ENCODE measurements around the gene AMPD3. TPM values are rescaled to one million over a fixed set of nuclear protein-coding genes. Genes with fewer than 3 reads are reported as not detected.
A peak's percentile ranks its signal among the peaks of the same experiment; 100 is the strongest.

Gene AMPD3
- total RNA-seq, 1 donor from 2014 or later = 1.4 TPM

DNA sequence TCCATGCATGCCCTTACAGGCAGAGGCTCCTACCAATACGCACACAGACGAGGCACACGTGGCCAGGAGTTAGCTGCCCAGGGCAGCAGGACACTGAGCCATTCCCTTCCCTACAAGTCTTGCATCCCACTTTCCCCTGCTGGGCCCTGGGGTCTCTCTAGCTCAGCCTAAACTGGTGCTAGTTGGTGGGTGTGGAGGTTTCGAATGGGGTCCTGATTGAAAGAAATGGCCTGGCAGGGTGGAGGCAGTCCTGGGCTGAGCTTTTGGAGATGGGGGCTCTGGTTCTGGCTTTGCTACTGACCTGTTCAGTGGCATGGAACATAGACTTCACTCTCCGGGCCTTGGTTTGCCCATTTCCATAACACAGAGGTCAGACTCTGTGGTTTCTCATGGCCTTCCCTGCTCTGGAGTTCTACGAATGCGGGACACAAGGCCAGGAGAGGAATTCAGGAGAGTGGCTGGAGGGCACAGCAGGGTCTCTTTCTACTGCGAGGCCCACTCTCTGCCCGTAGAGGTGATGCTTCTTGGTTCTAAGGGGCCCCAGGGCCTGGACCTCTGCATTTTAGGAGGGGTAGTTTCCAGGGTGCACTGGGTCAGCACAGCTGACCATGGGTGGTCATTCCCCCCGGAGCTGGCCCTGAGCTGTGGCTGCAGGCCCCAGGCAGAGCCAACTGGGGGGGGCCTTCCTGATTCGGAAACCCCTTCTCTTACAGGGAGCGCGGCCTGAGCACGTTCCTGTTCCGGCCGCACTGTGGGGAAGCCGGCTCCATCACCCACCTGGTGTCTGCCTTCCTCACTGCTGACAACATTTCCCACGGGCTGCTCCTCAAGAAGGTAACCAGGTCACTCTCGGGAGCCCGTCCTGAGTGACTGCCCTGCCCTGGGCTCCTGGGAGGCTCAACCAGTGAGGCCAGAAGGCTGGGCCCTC, 46.0 kb downstream of the AMPD3 start:
- DNase-seq (ENCODE audit: low spot score) (no peak), ATAC-seq (no peak)

GRCh38 chr11:10502065-10502680, 47.1 kb downstream of the AMPD3 start:
- no peak for ATAC-seq
- no peak for DNase-seq (ENCODE audit: low spot score)

DNA sequence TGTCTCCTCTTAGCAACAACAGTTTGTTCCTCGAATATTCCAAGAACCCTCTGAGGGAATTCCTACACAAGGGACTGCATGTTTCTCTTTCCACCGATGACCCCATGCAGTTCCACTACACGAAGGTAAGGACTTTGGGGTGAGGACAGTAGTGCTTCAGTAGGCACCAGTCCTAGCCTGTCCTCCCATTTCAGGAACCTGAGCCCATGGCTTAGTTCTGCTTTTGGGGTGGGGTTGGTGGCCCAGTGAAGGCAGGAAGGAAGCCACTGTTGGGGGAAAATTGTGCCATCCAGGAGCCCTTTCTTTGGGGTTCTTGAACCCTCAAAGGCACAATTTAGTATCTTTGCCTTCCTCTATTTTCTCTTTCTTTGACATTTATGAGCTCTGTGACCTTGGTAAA, 47.7 kb downstream of the AMPD3 start:
- DNase-seq (ENCODE audit: low spot score) = no peak
- ATAC-seq = peak; percentile 44

DNA sequence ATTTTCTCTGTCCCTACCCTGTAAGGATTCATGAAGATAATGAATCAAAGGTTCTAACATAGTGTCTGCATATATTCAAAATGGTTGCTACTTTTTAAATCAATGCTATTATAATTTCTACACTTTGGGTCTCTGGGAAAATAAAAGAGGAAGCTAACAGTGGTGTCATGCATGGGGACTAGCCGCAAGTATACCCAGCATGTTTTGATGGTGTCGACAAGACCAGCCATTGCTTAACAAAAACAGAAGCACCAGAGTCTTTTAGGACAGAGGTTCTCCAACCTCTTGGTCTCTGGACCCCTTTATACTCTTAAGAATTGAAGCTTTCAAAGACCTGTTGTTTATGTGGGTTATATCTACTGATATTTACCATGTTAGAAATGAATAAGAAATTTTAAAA, 48.2 kb downstream of the AMPD3 start:
- DNase-seq (ENCODE audit: low spot score) (no peak), ATAC-seq (no peak)

- no peak for DNase-seq (ENCODE audit: low spot score)
- peak; percentile 27 for ATAC-seq
These were observed 48.9 kb downstream of the AMPD3 start for GRCh38 chr11:10503777-10504480.

GRCh38 chr11:10504490-10504889, 49.4 kb downstream of the AMPD3 start:
- DNase-seq (ENCODE audit: low spot score) (no peak), ATAC-seq (no peak)

DNA sequence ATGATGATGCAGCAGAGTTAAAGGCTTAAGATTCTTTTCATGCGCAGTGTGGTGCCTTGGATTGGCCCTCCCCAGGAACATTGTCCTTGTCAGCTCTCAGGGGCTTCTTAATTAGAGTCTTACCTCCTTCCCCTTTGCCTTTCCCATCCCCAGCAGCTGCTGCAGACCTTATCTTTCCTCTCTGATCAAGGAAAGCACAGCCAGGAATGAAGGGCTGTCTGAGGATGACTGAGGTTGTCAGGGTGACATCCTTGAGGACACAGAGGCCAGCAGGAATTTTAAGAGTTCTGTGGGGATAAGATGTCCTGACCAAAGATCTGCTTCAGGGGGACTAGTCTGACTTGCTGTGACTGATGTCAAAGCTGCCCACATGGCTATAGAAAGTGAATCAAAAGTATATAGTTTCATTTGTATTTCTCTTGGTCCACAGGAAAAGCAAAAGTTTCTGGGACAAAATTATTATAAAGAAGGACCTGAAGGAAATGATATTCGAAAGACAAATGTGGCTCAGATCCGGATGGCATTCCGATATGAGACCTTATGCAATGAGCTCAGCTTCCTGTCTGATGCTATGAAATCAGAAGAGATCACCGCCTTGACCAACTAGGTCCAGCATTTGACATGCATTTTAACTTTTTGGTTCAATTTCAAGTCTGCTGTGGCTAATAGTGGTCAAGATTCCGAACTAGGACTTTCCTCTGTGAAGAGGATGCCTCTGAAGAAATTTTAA, 50.4 kb downstream of the AMPD3 start:
- ATAC-seq = no peak

GRCh38 chr11:10506008-10506370, 50.9 kb downstream of the AMPD3 start:
- ATAC-seq (no peak), DNase-seq (ENCODE audit: low spot score) (no peak)

More for the DNA sequence above, 50.4 kb downstream of the AMPD3 start:
- no peak for DNase-seq (ENCODE audit: low spot score)

DNA sequence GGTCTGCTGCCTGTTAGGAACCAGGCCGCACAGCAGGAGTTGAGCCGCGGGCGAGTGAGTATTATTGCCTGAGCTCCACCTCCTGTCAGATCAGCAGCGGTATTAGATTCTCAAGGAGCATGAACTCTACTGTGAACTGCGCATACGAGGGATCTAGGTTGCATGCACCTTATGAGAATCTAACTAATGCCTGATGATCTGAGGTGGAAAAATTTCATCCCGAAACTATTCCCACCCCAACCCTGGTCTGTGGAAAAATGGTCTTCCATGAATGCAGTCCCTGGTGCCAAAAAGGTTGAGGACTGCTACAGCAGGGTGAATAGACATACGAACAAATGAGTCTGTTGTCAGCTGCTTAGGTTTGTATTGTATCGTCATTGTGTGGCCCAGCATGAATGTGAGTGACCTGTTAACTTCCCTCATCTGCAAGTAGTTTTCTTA, 56.1 kb downstream of the AMPD3 start:
- no peak for DNase-seq (ENCODE audit: low spot score)
- no peak for ATAC-seq

- no peak for DNase-seq (ENCODE audit: low spot score)
- no peak for ATAC-seq
These were observed 59.1 kb downstream of the AMPD3 start for GRCh38 chr11:10514202-10514601.

DNA sequence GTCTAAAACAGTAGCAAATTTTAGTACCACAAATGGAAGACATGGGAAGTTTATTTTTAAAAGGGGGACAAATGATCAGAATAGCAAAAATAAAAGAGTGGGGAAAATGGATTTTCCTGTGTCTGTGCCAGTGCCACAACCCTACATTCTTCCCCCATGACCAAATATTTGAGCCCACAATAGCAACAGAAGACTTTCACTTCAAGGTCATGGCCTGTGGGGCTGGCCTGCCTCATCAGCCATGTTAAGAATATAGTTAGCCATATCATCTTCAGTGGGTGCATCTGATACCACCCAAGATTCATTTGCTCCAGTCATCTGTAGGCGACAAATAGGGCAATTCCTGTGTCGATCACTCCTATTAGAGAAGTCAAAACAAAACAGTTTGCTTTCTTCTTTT, 59.6 kb downstream of the AMPD3 start:
- DNase-seq (ENCODE audit: low spot score) = no peak
- no peak for ATAC-seq

DNA sequence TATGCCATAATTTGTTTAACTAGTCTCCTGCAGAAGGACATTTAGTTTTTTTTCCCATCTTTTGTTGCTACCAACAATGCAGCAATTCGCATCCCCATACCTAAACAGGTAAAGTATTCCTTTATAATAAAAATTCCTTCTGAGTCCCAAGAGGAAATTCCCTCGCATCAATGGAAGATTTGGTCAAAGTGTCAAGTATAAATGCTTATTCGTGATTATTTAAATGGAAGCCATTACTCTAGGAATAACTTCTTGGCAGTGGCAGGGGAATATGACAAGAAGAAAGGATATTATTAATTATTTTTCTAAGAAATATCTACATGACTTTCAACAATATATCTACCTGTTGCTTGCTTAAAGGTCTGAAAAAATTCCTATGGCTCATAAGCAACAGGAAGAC, 60.4 kb downstream of the AMPD3 start:
- DNase-seq (ENCODE audit: low spot score) (no peak), ATAC-seq (no peak)

GRCh38 chr11:10518123-10518522, 63.1 kb downstream of the AMPD3 start:
- no peak for DNase-seq (ENCODE audit: low spot score)
- ATAC-seq = no peak

DNA sequence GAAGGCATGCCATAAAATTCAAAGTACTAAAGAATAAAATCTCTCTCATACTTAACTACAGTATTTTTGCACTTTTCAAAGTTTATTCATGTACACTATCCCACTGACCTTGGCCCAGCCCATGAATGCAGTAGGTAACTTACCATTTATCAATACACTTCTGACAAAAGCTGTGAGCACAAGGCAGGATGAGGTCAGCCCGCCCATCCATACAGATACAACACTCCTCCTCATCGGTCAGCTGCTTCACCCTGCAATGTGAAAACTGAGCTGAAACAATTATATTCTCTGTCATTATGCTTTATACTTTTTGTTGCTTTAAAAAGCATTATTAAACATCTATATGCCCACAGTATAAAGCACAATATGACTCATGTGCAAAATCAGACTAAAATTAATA, 63.8 kb downstream of the AMPD3 start:
- ATAC-seq (no peak), DNase-seq (ENCODE audit: low spot score) (no peak)

GRCh38 chr11:10519630-10520029, 64.6 kb downstream of the AMPD3 start:
- DNase-seq (ENCODE audit: low spot score) (no peak), ATAC-seq (no peak)

GRCh38 chr11:10520562-10520961, 65.5 kb downstream of the AMPD3 start:
- DNase-seq (ENCODE audit: low spot score) (no peak), ATAC-seq (no peak)

DNA sequence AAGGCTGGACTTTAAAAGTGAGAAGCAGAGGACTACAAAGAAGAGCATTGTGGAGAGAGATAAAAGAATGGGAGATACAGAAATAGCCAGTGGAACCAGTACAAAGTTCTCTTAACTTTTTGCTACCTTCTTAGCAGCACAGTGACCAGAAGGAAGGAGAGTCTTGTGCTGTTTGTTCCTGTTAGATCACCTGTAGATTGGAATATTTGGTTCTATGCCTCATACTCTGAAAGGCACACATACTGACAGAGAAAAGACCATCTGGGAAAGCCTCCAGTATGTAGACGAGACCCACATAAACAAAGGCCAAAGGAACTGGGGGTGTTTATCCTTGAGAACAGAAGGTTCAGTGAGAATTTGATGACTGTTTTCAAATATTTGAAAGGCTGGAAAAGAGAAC, 67.2 kb downstream of the AMPD3 start:
- DNase-seq (ENCODE audit: low spot score) (no peak), ATAC-seq (no peak)

DNA sequence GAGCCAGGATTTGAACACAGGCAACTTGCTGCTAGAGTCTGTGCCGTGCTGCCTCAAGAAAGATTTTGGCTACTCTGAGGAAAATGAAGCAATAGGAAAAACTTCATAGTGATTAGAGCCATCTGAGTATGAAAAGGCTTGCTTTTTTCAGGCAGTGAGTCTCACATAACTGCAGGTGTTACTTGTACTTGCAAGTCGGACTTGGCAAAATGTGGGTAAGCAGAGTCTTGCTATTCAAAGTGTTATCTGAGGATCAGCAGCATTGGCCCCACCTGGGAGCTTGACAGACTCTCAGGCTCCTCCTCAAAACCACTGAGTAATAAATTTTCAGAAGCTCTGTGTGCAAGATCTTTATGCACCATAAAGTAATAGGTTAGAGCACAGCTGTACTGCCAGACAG, 67.9 kb downstream of the AMPD3 start:
- no peak for ATAC-seq
- DNase-seq (ENCODE audit: low spot score) = no peak

DNA sequence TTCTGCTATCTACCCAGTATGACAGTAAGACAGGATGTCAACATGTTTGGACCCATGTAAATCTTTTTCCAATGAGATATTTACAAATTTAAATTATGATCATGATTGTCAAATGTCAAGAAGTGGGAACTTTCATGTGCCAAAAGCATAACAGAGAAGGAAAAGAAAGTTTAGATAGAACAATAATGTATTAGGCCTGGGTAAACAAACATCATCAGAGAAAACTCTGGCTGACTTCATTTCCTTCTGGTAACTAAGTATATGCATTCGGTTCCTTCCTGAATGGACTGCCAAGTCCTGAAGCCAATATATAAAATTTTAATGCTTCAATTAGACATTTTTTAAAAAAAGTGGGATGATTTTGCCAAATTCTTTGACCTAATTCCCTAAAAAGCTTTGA, 69.4 kb downstream of the AMPD3 start:
- DNase-seq (ENCODE audit: low spot score) (no peak), ATAC-seq (no peak)

DNA sequence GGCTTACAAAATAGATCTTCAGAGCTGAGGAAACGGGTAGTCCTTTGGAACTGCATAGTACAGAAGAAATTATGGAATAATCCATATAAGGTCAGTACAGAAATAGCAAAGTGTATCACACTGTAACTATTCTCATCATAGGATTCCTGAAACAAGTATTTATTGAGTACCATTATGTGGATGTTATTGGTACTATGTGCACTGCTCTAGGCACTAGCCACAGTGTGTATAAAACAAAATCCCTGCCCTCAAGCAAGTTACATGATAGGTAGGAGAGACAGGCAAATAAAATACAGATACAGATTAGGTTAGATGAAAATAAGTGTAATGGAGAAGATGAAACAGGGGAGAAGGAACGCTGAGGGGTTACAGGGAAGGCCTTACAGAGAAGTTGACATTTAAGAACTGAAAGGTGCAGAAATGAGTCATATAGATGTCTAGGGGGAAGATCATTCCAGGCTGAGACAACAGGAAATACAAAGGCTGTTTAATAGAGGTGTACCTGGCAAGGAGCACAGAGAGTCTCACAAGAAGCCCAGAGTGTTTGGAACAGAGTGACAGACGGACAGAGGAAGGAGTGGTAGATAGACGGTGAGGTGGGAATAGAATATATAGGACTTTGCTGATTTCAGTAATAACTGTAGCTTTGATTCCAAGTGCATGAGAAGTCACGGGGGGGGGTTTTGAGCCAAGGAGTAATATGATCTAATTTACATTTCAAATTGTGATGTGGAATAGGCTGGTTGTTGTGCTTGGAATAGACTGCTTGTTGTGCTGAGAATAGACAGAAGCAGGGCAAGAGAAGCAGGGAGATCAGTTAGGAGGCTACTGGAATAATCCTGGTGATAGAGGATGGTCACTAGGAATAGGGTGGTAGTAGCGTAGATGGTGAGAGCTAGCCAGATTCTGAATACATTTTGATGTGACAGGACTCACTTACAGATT, 72.2 kb downstream of the AMPD3 start:
- no peak for DNase-seq (ENCODE audit: low spot score)
- no peak for ATAC-seq
